ENCODE measurements around the gene ATAD1. TPM values are rescaled to one million over a fixed set of nuclear protein-coding genes. Genes with fewer than 3 reads are reported as not detected.

The ATAD1 gene
- total and polyA plus RNA-seq, 10 of the 15 experiments (the other 5 are each of a cell fraction or from before 2014, with no cell fraction given): 24.7 to 59.3 (median 41.1) TPM

DNA sequence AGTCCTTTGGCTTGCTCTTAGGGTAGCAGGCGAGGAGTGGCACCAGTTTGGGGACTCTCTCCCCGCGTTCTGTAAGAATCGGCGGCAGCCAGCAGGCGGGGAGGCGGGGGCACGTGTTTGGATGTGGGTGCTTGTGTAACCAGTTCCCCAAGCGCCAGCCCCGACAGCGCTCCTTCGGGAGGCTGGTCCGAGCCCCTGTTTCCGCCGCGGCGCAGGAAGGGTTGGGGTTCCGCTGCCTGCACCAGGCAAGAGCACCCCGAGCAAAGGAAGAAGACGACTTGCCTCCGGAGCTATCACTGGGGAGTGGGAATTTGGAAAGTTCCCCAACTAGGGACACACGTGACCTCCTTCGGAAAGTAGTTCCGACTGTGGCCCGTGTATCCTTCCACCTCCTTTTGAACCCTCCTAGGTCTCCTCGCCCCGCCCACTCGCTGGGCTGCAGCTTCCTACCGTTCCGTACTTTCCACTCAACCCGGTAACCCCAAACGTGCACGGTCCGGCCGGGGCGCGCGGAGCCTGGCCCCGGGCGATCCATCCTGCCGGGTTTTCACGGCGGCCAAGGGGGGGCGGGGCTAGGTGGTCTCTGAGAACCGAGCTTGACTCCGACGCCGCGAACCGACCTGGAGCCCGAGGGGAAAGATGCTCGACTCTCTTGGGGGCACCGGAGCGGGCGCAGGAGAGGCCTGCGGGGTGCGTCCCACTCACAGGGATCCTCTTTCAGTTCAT lies 44.1 kb upstream of the ATAD1 start (continued):
- TF ChIP-seq, protein P1, sequence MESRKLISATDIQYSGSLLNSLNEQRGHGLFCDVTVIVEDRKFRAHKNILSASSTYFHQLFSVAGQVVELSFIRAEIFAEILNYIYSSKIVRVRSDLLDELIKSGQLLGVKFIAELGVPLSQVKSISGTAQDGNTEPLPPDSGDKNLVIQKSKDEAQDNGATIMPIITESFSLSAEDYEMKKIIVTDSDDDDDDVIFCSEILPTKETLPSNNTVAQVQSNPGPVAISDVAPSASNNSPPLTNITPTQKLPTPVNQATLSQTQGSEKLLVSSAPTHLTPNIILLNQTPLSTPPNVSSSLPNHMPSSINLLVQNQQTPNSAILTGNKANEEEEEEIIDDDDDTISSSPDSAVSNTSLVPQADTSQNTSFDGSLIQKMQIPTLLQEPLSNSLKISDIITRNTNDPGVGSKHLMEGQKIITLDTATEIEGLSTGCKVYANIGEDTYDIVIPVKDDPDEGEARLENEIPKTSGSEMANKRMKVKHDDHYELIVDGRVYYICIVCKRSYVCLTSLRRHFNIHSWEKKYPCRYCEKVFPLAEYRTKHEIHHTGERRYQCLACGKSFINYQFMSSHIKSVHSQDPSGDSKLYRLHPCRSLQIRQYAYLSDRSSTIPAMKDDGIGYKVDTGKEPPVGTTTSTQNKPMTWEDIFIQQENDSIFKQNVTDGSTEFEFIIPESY (IDR thresholded peaks at IDR 0.05): no peak
- no peak for TF ChIP-seq HDAC2 (IDR thresholded peaks at IDR 0.05)
- TF ChIP-seq, protein P2, sequence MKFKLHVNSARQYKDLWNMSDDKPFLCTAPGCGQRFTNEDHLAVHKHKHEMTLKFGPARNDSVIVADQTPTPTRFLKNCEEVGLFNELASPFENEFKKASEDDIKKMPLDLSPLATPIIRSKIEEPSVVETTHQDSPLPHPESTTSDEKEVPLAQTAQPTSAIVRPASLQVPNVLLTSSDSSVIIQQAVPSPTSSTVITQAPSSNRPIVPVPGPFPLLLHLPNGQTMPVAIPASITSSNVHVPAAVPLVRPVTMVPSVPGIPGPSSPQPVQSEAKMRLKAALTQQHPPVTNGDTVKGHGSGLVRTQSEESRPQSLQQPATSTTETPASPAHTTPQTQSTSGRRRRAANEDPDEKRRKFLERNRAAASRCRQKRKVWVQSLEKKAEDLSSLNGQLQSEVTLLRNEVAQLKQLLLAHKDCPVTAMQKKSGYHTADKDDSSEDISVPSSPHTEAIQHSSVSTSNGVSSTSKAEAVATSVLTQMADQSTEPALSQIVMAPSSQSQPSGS (IDR thresholded peaks at IDR 0.05; ENCODE audit: low read length): 0 out of 2 replicates have a peak, but pooled peaks have one; percentile 61
- no peak for TF ChIP-seq HDGF (IDR thresholded peaks at IDR 0.05)
- peak; percentile 30; the same call in 1 of the 2 replicates for TF ChIP-seq SIN3A (IDR thresholded peaks at IDR 0.05; ENCODE audit: low read depth, low read length)
- no peak for TF ChIP-seq ZNF384 (IDR thresholded peaks at IDR 0.05; ENCODE audit: borderline replicate concordance, low read depth, low read length)
- TF ChIP-seq, protein P3, sequence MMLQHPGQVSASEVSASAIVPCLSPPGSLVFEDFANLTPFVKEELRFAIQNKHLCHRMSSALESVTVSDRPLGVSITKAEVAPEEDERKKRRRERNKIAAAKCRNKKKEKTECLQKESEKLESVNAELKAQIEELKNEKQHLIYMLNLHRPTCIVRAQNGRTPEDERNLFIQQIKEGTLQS (IDR thresholded peaks at IDR 0.05; ENCODE audit: borderline replicate concordance, extremely low read depth, low read depth, low read length): no peak
- peak; percentile 49; the same call in 1 of the 2 replicates for TF ChIP-seq GABPA (IDR thresholded peaks at IDR 0.05; ENCODE audit: low read depth)
- TF ChIP-seq CBX3 (IDR thresholded peaks at IDR 0.05; ENCODE audit: borderline replicate concordance, low read depth): no peak
- TF ChIP-seq BRCA1 (IDR thresholded peaks at IDR 0.05; ENCODE audit: low read depth, low read length): no peak
- TF ChIP-seq NFXL1 (IDR thresholded peaks at IDR 0.05; ENCODE audit: borderline replicate concordance): no peak
- TF ChIP-seq DPF2 (IDR thresholded peaks at IDR 0.05): peak; percentile 77
- TF ChIP-seq, protein P4, sequence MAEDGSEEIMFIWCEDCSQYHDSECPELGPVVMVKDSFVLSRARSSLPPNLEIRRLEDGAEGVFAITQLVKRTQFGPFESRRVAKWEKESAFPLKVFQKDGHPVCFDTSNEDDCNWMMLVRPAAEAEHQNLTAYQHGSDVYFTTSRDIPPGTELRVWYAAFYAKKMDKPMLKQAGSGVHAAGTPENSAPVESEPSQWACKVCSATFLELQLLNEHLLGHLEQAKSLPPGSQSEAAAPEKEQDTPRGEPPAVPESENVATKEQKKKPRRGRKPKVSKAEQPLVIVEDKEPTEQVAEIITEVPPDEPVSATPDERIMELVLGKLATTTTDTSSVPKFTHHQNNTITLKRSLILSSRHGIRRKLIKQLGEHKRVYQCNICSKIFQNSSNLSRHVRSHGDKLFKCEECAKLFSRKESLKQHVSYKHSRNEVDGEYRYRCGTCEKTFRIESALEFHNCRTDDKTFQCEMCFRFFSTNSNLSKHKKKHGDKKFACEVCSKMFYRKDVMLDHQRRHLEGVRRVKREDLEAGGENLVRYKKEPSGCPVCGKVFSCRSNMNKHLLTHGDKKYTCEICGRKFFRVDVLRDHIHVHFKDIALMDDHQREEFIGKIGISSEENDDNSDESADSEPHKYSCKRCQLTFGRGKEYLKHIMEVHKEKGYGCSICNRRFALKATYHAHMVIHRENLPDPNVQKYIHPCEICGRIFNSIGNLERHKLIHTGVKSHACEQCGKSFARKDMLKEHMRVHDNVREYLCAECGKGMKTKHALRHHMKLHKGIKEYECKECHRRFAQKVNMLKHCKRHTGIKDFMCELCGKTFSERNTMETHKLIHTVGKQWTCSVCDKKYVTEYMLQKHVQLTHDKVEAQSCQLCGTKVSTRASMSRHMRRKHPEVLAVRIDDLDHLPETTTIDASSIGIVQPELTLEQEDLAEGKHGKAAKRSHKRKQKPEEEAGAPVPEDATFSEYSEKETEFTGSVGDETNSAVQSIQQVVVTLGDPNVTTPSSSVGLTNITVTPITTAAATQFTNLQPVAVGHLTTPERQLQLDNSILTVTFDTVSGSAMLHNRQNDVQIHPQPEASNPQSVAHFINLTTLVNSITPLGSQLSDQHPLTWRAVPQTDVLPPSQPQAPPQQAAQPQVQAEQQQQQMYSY (CRISPR knock-in tag; IDR thresholded peaks at IDR 0.05): no peak
- TF ChIP-seq, protein P5, sequence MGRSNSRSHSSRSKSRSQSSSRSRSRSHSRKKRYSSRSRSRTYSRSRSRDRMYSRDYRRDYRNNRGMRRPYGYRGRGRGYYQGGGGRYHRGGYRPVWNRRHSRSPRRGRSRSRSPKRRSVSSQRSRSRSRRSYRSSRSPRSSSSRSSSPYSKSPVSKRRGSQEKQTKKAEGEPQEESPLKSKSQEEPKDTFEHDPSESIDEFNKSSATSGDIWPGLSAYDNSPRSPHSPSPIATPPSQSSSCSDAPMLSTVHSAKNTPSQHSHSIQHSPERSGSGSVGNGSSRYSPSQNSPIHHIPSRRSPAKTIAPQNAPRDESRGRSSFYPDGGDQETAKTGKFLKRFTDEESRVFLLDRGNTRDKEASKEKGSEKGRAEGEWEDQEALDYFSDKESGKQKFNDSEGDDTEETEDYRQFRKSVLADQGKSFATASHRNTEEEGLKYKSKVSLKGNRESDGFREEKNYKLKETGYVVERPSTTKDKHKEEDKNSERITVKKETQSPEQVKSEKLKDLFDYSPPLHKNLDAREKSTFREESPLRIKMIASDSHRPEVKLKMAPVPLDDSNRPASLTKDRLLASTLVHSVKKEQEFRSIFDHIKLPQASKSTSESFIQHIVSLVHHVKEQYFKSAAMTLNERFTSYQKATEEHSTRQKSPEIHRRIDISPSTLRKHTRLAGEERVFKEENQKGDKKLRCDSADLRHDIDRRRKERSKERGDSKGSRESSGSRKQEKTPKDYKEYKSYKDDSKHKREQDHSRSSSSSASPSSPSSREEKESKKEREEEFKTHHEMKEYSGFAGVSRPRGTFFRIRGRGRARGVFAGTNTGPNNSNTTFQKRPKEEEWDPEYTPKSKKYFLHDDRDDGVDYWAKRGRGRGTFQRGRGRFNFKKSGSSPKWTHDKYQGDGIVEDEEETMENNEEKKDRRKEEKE (IDR thresholded peaks at IDR 0.05): no peak
- TF ChIP-seq SMAD1 (IDR thresholded peaks at IDR 0.05; ENCODE audit: low read depth, partially characterized antibody): no peak
- peak; percentile 81 for TF ChIP-seq CREB1 (IDR thresholded peaks at IDR 0.05; ENCODE audit: low read depth)
- TF ChIP-seq PAX8 (IDR thresholded peaks at IDR 0.05): no peak
- peak; percentile 53; the same call in 1 of the 2 replicates for TF ChIP-seq BACH1 (IDR thresholded peaks at IDR 0.05; ENCODE audit: borderline replicate concordance)
- TF ChIP-seq RAD51 (IDR thresholded peaks at IDR 0.05): peak; percentile 97

All from GM12878 (cell line).